ENCODE measurements around the gene ATP2C1.

ATP2C1 gene

GRCh38 chr3:131053043-131053859 lies 159.4 kb downstream of the ATP2C1 start:
- no peak for ATAC-seq
